Peyer's patch (tissue), 4 donors: ENCODE results near the gene P2RY12. TPM values are rescaled to one million over a fixed set of nuclear protein-coding genes. Genes with fewer than 3 reads are reported as not detected.

ENCODE experiments used
- DNase-seq, 3 donors: peaks; one replicate each; pipeline ENCODE4 v3.0.0-alpha.2; 2017 to 2019
- H3K27ac ChIP-seq, 4 donors: fragments of 200-600 bp; sonication (generic); one replicate each; pipeline ENCODE4 v1.5.1; 2016 to 2019
- H3K27me3 ChIP-seq, 2 donors: fragments of 200-600 bp; sonication (generic); one replicate each; pipeline ENCODE4 v1.5.1; 2019
- H3K36me3 ChIP-seq, 3 donors: fragments of 200-600 bp; sonication (generic); one replicate each; pipeline ENCODE4 v1.5.1; 2016 to 2019
- H3K4me1 ChIP-seq, 4 donors: fragments of 200-600 bp; sonication (generic); one replicate each; pipeline ENCODE4 v1.5.1; 2016 to 2019
- H3K4me3 ChIP-seq, 4 donors: fragments of 200-600 bp; sonication (generic); 1 replicate in 3 of 4; 2 replicates in 1 of 4; pipeline ENCODE4 v1.5.1; 2016 to 2019; ENCODE audit warnings: mild to moderate bottlenecking in 1 of 4
- H3K9me3 ChIP-seq, 4 donors: fragments of 200-600 bp; sonication (generic); one replicate each; pipeline ENCODE4 v1.5.1; 2016 to 2019; ENCODE audit warnings: mild to moderate bottlenecking in 1 of 4
- POLR2A ChIP-seq, 2 donors: fragments of 450-650 bp; IDR thresholded peaks; one replicate each; pipeline ENCODE4 v1.5.1; 2017; ENCODE audit warnings: antibody characterized with exemption in 2 of 2, mild to moderate bottlenecking in 2 of 2, moderate library complexity in 2 of 2
- total RNA-seq, 4 donors: library from RNA; depleted of rRNA; stranded (reverse); fragments of >200 nt; gene quantifications; one replicate each; pipeline ENCODE4 v1.1.0, GENCODE V29; 2016
- TF ChIP-seq, protein P1 (sequence below), 6 experiments: fragments of 450-650 bp in 4 of 6; fragments of 200-600 bp in 2 of 6; sonication (generic) in 1 of 6; IDR thresholded peaks; one replicate each; pipeline ENCODE4 v1.5.1; 2017 to 2019; ENCODE audit warnings: antibody characterized with exemption in 6 of 6, mild to moderate bottlenecking in 3 of 6, moderate library complexity in 1 of 6

P2RY12 gene
- total RNA-seq, 4 donors from 2014 or later: 1.7 to 3.3 TPM; not detected in 2

DNA sequence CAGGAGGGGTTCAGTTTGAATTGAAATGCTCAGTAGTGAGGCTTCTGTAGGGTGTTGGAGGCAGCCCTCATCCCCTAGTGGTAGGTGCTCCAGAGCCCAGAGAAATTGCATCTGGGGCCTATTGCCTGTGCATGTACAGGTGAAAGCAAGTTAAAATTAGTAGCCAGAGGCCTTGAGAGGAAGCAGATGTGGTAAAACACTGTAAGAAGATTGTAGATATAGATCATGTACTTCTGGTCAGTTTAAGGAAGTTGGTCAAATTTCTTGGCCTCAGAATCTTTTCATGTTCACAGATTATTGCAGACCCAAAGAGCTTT is 41.7 kb upstream of the P2RY12 start:
- Histone ChIP-seq H3K4me1 (no peaks in the 10 kb centered on the region), H3K27ac (no peak overlapping the region), H3K4me3 (no peak overlapping the region), H3K27me3 (no peaks in the 10 kb centered on the region), H3K9me3 (no peaks in the 10 kb centered on the region), H3K36me3 (no peaks in the 10 kb centered on the region)
- TF ChIP-seq, protein P1, sequence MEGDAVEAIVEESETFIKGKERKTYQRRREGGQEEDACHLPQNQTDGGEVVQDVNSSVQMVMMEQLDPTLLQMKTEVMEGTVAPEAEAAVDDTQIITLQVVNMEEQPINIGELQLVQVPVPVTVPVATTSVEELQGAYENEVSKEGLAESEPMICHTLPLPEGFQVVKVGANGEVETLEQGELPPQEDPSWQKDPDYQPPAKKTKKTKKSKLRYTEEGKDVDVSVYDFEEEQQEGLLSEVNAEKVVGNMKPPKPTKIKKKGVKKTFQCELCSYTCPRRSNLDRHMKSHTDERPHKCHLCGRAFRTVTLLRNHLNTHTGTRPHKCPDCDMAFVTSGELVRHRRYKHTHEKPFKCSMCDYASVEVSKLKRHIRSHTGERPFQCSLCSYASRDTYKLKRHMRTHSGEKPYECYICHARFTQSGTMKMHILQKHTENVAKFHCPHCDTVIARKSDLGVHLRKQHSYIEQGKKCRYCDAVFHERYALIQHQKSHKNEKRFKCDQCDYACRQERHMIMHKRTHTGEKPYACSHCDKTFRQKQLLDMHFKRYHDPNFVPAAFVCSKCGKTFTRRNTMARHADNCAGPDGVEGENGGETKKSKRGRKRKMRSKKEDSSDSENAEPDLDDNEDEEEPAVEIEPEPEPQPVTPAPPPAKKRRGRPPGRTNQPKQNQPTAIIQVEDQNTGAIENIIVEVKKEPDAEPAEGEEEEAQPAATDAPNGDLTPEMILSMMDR (IDR thresholded peaks at IDR 0.05): no peak
- no peak for TF ChIP-seq POLR2A (IDR thresholded peaks at IDR 0.05)
- DNase-seq: no peak

GRCh38 chr3:151425627-151426340 is 41.2 kb upstream of the P2RY12 start:
- Histone ChIP-seq H3K36me3 (no peaks in the 10 kb centered on the region), H3K9me3 (no peaks in the 10 kb centered on the region), H3K4me1 (no peaks in the 10 kb centered on the region), H3K4me3 (no peak overlapping the region), H3K27me3 (no peaks in the 10 kb centered on the region), H3K27ac (no peak overlapping the region)
- TF ChIP-seq, protein P1 (IDR thresholded peaks at IDR 0.05): no peak
- TF ChIP-seq POLR2A (IDR thresholded peaks at IDR 0.05): no peak
- DNase-seq: no peak

DNA sequence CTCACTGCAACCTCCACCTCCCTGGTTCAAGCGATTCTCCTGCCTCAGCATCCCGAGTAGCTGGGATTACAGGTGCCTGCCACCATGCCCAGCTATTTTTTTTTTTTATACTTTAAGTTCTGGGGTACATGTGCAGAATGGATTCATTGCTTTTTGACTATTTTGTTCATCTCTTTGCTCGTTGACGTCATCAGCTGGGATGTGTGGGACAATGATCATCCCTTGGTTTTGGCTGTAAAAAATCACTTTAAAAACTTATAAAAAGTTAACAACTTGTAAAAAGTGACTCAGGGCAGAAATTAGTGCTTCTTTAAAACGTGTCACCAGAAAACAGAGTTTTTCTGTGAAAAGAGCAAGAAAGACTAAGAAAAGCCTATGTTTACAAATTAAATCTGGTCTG is 38.5 kb upstream of the P2RY12 start:
- TF ChIP-seq, protein P1 (IDR thresholded peaks at IDR 0.05): no peak
- TF ChIP-seq POLR2A (IDR thresholded peaks at IDR 0.05): no peak
- DNase-seq: no peak
- Histone ChIP-seq H3K4me3 (no peak overlapping the region), H3K4me1 (no peaks in the 10 kb centered on the region), H3K27ac (no peak overlapping the region), H3K36me3 (no peaks in the 10 kb centered on the region), H3K27me3 (no peaks in the 10 kb centered on the region), H3K9me3 (no peaks in the 10 kb centered on the region)

- H3K4me1 ChIP-seq: no peaks in the 10 kb centered on the region
- no peaks in the 10 kb centered on the region for H3K27me3 ChIP-seq
- TF ChIP-seq, protein P1 (IDR thresholded peaks at IDR 0.05): no peak
- TF ChIP-seq POLR2A (IDR thresholded peaks at IDR 0.05): no peak
- no peaks in the 10 kb centered on the region for H3K36me3 ChIP-seq
- H3K27ac ChIP-seq: no peak overlapping the region
- no peak overlapping the region for H3K4me3 ChIP-seq
- no peaks in the 10 kb centered on the region for H3K9me3 ChIP-seq
- no peak for DNase-seq
These were observed 37.4 kb upstream of the P2RY12 start for GRCh38 chr3:151421938-151422337.

GRCh38 chr3:151419806-151420205 is 35.3 kb upstream of the P2RY12 start:
- Histone ChIP-seq H3K9me3 (no peaks in the 10 kb centered on the region), H3K4me1 (no peaks in the 10 kb centered on the region), H3K4me3 (no peak overlapping the region), H3K27me3 (no peaks in the 10 kb centered on the region), H3K36me3 (no peaks in the 10 kb centered on the region), H3K27ac (no peak overlapping the region)
- no peak for DNase-seq
- no peak for TF ChIP-seq POLR2A (IDR thresholded peaks at IDR 0.05)
- TF ChIP-seq, protein P1 (IDR thresholded peaks at IDR 0.05): no peak

DNA sequence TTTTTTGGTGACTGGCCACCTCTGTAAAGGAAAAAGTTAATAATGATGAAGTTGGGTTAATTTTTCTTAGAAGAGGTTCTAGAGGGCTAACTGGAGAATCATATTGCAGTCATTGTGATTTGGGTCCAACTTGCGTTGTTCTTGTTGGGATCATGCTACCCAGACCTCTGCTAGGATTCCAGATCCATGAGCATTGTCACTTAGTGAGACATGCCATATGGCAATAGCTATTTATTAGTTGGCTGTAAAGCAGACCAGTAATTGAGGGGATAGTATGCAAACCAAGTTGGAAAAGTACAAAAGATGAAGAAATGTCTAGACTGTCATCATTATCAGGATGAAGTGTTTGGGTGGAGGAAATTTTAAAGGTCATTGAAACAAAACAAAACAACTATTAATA is 30.7 kb upstream of the P2RY12 start:
- H3K4me1 ChIP-seq: no peaks in the 10 kb centered on the region
- H3K27ac ChIP-seq: no peak overlapping the region
- TF ChIP-seq POLR2A (IDR thresholded peaks at IDR 0.05): no peak
- TF ChIP-seq, protein P1 (IDR thresholded peaks at IDR 0.05): no peak
- H3K27me3 ChIP-seq: no peaks in the 10 kb centered on the region
- no peaks in the 10 kb centered on the region for H3K36me3 ChIP-seq
- H3K4me3 ChIP-seq: no peak overlapping the region
- no peaks in the 10 kb centered on the region for H3K9me3 ChIP-seq
- no peak for DNase-seq
